ENCODE data around the gene ADCY9. TPM values are rescaled to one million over a fixed set of nuclear protein-coding genes. Genes with fewer than 3 reads are reported as not detected.

Gene ADCY9
- total and polyA plus RNA-seq, 2 donors (not counting 1 experiment from before 2014, with no cell fraction given), result 1.7 to 2.1 TPM

DNA sequence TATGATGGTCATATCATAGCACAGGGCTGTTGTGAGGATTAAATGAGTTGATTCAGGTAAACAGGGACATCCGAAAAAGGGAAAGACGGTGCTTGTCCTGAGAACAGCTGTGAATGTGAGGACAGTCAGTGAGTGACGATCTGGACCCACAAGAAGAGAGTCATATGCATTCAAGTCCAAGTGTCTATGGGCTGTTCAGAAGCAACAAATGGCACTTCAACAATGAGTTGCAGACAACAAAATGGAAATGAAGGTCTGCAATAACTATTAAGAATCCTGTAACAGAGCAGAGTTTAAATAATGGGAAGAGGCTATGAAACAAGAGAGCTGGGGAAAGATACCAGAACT lies 100.3 kb downstream of the ADCY9 start:
- Histone ChIP-seq H3K4me3 (ENCODE audit: control extremely low read depth in 1 of 5, extremely low read depth in 1 of 5, insufficient read depth in 1 of 5, low read depth in 2 of 5, low read length in 4 of 5) (no peak overlapping the region), H3K79me2 (ENCODE audit: control insufficient read depth, insufficient read depth, low read length) (no peaks in the 10 kb centered on the region), H3K27ac (ENCODE audit: low read length in 2 of 2) (no peak overlapping the region), H2AFZ (ENCODE audit: insufficient read depth, low read depth, low read length, poor library complexity, severe bottlenecking) (no peak overlapping the region), H3K9me3 (ENCODE audit: control extremely low read depth in 1 of 3, control insufficient read depth in 2 of 3, insufficient read depth in 1 of 3, low read length in 2 of 3) (no peaks in the 10 kb centered on the region), H3K4me1 (ENCODE audit: control insufficient read depth in 2 of 2, insufficient read depth in 2 of 2, low read length in 2 of 2) (peaks cover 0 to 4% of the 10 kb centered on the region in 2 donors), H3K36me3 (replicated peaks in 1 of 2; ENCODE audit: control extremely low read depth in 1 of 2, control insufficient read depth in 1 of 2, extremely low read depth in 1 of 2, insufficient read depth in 2 of 2, low read length in 1 of 2) (no peaks in the 10 kb centered on the region), H3K9ac (ENCODE audit: low read length) (no peak overlapping the region), H4K20me1 (ENCODE audit: control insufficient read depth, insufficient read depth, low read length, poor library complexity, severe bottlenecking) (no peaks in the 10 kb centered on the region), H3K27me3 (replicated peaks in 1 of 4; ENCODE audit: control extremely low read depth in 1 of 4, control insufficient read depth in 3 of 4, insufficient read depth in 4 of 4, low read length in 3 of 4) (no peaks in the 10 kb centered on the region), H3K4me2 (replicated peaks; ENCODE audit: low read depth, low read length, poor library complexity, severe bottlenecking) (no peak overlapping the region)
- H3K4me3 Mint-ChIP-seq, result no peak overlapping the region
- H3K27me3 Mint-ChIP-seq, result peaks cover 3% of the 10 kb centered on the region
- POLR2A ChIA-PET, result no interaction called here
- 100% methylated on average over 3 of the region's 3 CpGs for WGBS (ENCODE audit: insufficient coverage)
- CTCF ChIA-PET, result no interaction called here
- ATAC-seq (ENCODE audit: low read depth), result no peak
- DNase-seq, result no peak
- no peaks in the 10 kb centered on the region for H3K4me1 Mint-ChIP-seq
- intact Hi-C loops (cut with micrococcal nuclease), result no loop called here
- no peak for TF ChIP-seq EZH2 (IDR thresholded peaks at IDR 0.05; ENCODE audit: borderline replicate concordance, insufficient read depth, low read depth, low read length, poor library complexity, severe bottlenecking)
- TF ChIP-seq, protein P1, sequence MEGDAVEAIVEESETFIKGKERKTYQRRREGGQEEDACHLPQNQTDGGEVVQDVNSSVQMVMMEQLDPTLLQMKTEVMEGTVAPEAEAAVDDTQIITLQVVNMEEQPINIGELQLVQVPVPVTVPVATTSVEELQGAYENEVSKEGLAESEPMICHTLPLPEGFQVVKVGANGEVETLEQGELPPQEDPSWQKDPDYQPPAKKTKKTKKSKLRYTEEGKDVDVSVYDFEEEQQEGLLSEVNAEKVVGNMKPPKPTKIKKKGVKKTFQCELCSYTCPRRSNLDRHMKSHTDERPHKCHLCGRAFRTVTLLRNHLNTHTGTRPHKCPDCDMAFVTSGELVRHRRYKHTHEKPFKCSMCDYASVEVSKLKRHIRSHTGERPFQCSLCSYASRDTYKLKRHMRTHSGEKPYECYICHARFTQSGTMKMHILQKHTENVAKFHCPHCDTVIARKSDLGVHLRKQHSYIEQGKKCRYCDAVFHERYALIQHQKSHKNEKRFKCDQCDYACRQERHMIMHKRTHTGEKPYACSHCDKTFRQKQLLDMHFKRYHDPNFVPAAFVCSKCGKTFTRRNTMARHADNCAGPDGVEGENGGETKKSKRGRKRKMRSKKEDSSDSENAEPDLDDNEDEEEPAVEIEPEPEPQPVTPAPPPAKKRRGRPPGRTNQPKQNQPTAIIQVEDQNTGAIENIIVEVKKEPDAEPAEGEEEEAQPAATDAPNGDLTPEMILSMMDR (IDR thresholded peaks at IDR 0.05), result no peak
- H3K27ac Mint-ChIP-seq, result no peak overlapping the region
- no peaks in the 10 kb centered on the region for H3K9me3 Mint-ChIP-seq (ENCODE audit: insufficient read depth)

DNA sequence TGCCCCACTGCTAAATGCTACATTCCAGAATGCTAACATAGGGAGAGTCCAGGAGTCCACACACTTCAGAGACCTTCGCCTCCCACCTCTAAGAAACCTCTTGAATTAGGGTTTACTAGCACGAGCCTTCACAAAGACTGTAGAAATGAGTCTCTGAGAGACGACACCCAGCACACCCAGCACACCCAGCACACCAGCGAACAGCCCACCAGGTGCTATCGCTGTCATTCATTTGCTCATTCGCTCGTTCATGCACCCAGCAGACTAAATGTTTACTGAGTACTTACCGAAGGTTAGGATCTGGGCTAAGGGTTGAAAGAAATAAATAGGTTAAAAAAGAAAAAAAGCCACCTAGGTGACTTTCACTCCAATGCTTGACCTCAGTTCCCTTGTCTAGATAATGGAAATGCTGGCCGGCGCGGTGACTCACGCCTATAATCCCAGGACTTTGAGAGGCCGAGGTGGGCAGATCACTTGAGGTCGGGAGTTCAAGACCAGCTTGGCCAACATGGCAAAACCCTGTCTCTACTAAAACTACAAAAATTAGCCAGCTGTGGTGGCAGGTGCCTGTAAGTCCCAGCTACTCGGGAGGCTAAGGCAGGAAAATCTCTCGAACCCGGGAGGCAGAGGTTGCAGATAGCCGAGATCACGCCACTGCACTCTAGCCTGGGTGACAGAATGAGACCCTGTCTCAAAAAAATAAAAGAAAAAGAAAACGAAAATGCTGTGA lies 100.8 kb downstream of the ADCY9 start:
- H3K4me2 ChIP-seq (replicated peaks; ENCODE audit: low read depth, low read length, poor library complexity, severe bottlenecking), result no peak overlapping the region
- no peak overlapping the region for H3K27ac ChIP-seq (ENCODE audit: low read length in 2 of 2)
- peaks cover 3% of the 10 kb centered on the region for H3K27me3 Mint-ChIP-seq
- no peaks in the 10 kb centered on the region for H3K4me1 Mint-ChIP-seq
- intact Hi-C loops (cut with micrococcal nuclease), result no loop called here
- H3K4me3 ChIP-seq (ENCODE audit: control extremely low read depth in 1 of 5, extremely low read depth in 1 of 5, insufficient read depth in 1 of 5, low read depth in 2 of 5, low read length in 4 of 5), result no peak overlapping the region
- ChIA-PET CTCF (no interaction called here), POLR2A (no interaction called here)
- H3K9me3 ChIP-seq (ENCODE audit: control extremely low read depth in 1 of 3, control insufficient read depth in 2 of 3, insufficient read depth in 1 of 3, low read length in 2 of 3), result no peaks in the 10 kb centered on the region
- H3K36me3 ChIP-seq (replicated peaks in 1 of 2; ENCODE audit: control extremely low read depth in 1 of 2, control insufficient read depth in 1 of 2, extremely low read depth in 1 of 2, insufficient read depth in 2 of 2, low read length in 1 of 2), result no peaks in the 10 kb centered on the region
- TF ChIP-seq EZH2 (IDR thresholded peaks at IDR 0.05; ENCODE audit: borderline replicate concordance, insufficient read depth, low read depth, low read length, poor library complexity, severe bottlenecking), result no peak
- TF ChIP-seq, protein P1 (IDR thresholded peaks at IDR 0.05), result no peak
- no peaks in the 10 kb centered on the region for H3K79me2 ChIP-seq (ENCODE audit: control insufficient read depth, insufficient read depth, low read length)
- peaks cover 0 to 4% of the 10 kb centered on the region in 2 donors for H3K4me1 ChIP-seq (ENCODE audit: control insufficient read depth in 2 of 2, insufficient read depth in 2 of 2, low read length in 2 of 2)
- H3K9me3 Mint-ChIP-seq (ENCODE audit: insufficient read depth), result no peaks in the 10 kb centered on the region
- no peaks in the 10 kb centered on the region for H4K20me1 ChIP-seq (ENCODE audit: control insufficient read depth, insufficient read depth, low read length, poor library complexity, severe bottlenecking)
- WGBS (ENCODE audit: insufficient coverage), result 96% methylated on average over 14 of the region's 20 CpGs
- DNase-seq (no peak), ATAC-seq (ENCODE audit: low read depth) (no peak)
- H3K9ac ChIP-seq (ENCODE audit: low read length), result no peak overlapping the region
- H3K27me3 ChIP-seq (replicated peaks in 1 of 4; ENCODE audit: control extremely low read depth in 1 of 4, control insufficient read depth in 3 of 4, insufficient read depth in 4 of 4, low read length in 3 of 4), result no peaks in the 10 kb centered on the region
- H2AFZ ChIP-seq (ENCODE audit: insufficient read depth, low read depth, low read length, poor library complexity, severe bottlenecking), result no peak overlapping the region
- H3K27ac Mint-ChIP-seq, result no peak overlapping the region
- H3K4me3 Mint-ChIP-seq, result no peak overlapping the region

Data from B cell (primary cell).